K562 treated with DMSO at 1 percent for 12 hours (cell line): ENCODE measurements around the gene TADA3. TPM values are rescaled to one million over a fixed set of nuclear protein-coding genes. Genes with fewer than 3 reads are reported as not detected.

ENCODE experiments used
- total RNA-seq: library from RNA; unstranded; fragments of 300-600 nt; gene quantifications from 2 replicates; pipeline ENCODE4 v1.2.3, GENCODE V29; 2022; ENCODE audit not compliant: insufficient read depth

Gene TADA3
- 103 TPM in 2 replicates for total RNA-seq

GRCh38 chr3:9792405-9793160 lies at the start of gene TADA3, which contains the start of gene ARPC4:
Gene TADA3, minus strand, starts transcription at chr3:9792473. Its CDS starts 1,007 bp downstream, at chr3:9791466.
Gene ARPC4, plus strand, starts transcription at chr3:9793082. Its CDS starts 40 bp downstream, at chr3:9793122.

GRCh38 chr3:9809615-9810432 lies 17.6 kb upstream of the TADA3 start, which contains the start of gene TTLL3:
Gene TTLL3, plus strand, starts transcription at chr3:9810262. Its CDS starts 400 bp downstream, at chr3:9810662.

GRCh38 chr3:9769426-9770275 lies 22.6 kb downstream of the TADA3 start, which contains the start of gene CAMK1:
Gene CAMK1, minus strand, starts transcription at chr3:9769947. Its CDS starts 2,198 bp downstream, at chr3:9767749.

GRCh38 chr3:9749645-9750555 lies 42.4 kb downstream of the TADA3 start, which contains the start of gene OGG1:
Gene OGG1, plus strand, starts transcription at chr3:9749952. Its CDS starts 335 bp downstream, at chr3:9750287.

GRCh38 chr3:9731206-9732079 lies 60.8 kb downstream of the TADA3 start, which contains the start of gene BRPF1:
Gene BRPF1, plus strand, starts transcription at chr3:9731735. Its CDS starts 2,406 bp downstream, at chr3:9734141.

Other genes with a start within 250 kb of the TADA3 start
- gene LHFPL4, start 238.7 kb downstream of the TADA3 start, total RNA-seq = not detected in 2 replicates
- 53.3 and 72.2 TPM in 2 replicates for gene MTMR14, start 143.0 kb downstream of the TADA3 start, total RNA-seq
- gene CPNE9, start 88.6 kb downstream of the TADA3 start, total RNA-seq = not detected in 2 replicates
- 14.7 and 30.4 TPM in 2 replicates for gene BRPF1, start 60.7 kb downstream of the TADA3 start, total RNA-seq
- 21.3 and 31.6 TPM in 2 replicates for gene OGG1, start 42.5 kb downstream of the TADA3 start, total RNA-seq
- gene CAMK1, start 22.5 kb downstream of the TADA3 start, total RNA-seq = 11.2 and 13.1 TPM in 2 replicates
- gene ARPC4, start 609 bp upstream of the TADA3 start, total RNA-seq = 37.5 and 57.4 TPM in 2 replicates
- 41.4 and 97.9 TPM in 2 replicates for gene TTLL3, start 17.8 kb upstream of the TADA3 start, total RNA-seq
- gene RPUSD3, start 51.5 kb upstream of the TADA3 start, total RNA-seq = 77.6 and 82.0 TPM in 2 replicates
- not detected in 2 replicates for gene CIDEC, start 87.8 kb upstream of the TADA3 start, total RNA-seq
- gene JAGN1, start 98.1 kb upstream of the TADA3 start, total RNA-seq = 57.8 and 66.0 TPM in 2 replicates
- gene IL17RE, start 110.4 kb upstream of the TADA3 start, total RNA-seq = 0.64 and 0.67 TPM in 2 replicates
- 34.1 and 39.6 TPM in 2 replicates for gene IL17RC, start 124.6 kb upstream of the TADA3 start, total RNA-seq
- 18.5 and 28.3 TPM in 2 replicates for gene CRELD1, start 141.4 kb upstream of the TADA3 start, total RNA-seq
- gene PRRT3, start 159.9 kb upstream of the TADA3 start, total RNA-seq = 1.3 and 2.8 TPM in 2 replicates
- gene EMC3, start 194.4 kb upstream of the TADA3 start, total RNA-seq = 34.7 and 41.6 TPM in 2 replicates
- 39.2 and 80.6 TPM in 2 replicates for gene FANCD2, start 234.0 kb upstream of the TADA3 start, total RNA-seq